Neuronal stem cell (in vitro differentiated cells): Measurements from ENCODE around the gene ZNF554.
A peak's percentile ranks its signal among the peaks of the same experiment; 100 is the strongest.

ENCODE experiments used
- DNase-seq: peaks from one replicate; pipeline ENCODE4 v3.0.0-alpha.2; 2013; ENCODE audit warnings: low spot score
- H2AFZ ChIP-seq: one replicate; pipeline ENCODE4 v1.6.1; 2013; ENCODE audit warnings: mild to moderate bottlenecking, low read length, inconsistent platforms
- H2AK5ac ChIP-seq: 2 replicates; pipeline ENCODE4 v1.6.1; 2013; ENCODE audit warnings: low read depth, mild to moderate bottlenecking, inconsistent platforms, low read length, moderate library complexity, mixed read lengths
- H2BK120ac ChIP-seq: 2 replicates; pipeline ENCODE4 v1.6.1; 2013; ENCODE audit warnings: low read depth, mild to moderate bottlenecking, inconsistent platforms, low read length, moderate library complexity, mixed read lengths
- H2BK12ac ChIP-seq: one replicate; pipeline ENCODE4 v1.6.1; 2013; ENCODE audit warnings: low read length, inconsistent platforms
- H2BK15ac ChIP-seq: 2 replicates; pipeline ENCODE4 v1.6.1; 2013; ENCODE audit warnings: mild to moderate bottlenecking, low read length, inconsistent platforms, mixed read lengths
- H2BK5ac ChIP-seq: one replicate; pipeline ENCODE4 v1.6.1; 2013; ENCODE audit warnings: inconsistent platforms, mild to moderate bottlenecking, low read length, moderate library complexity
- H3K14ac ChIP-seq: one replicate; pipeline ENCODE4 v1.6.1; 2013; ENCODE audit warnings: low read length, inconsistent platforms
- H3K18ac ChIP-seq: 2 replicates; pipeline ENCODE4 v1.6.1; 2013; ENCODE audit warnings: low read length, inconsistent platforms
- H3K23ac ChIP-seq: 2 replicates; pipeline ENCODE4 v1.6.1; 2013; ENCODE audit warnings: low read depth, mild to moderate bottlenecking, mixed read lengths, low read length, inconsistent platforms; ENCODE audit not compliant: poor library complexity
- H3K27ac ChIP-seq: replicated peaks from 3 replicates; pipeline ENCODE4 v1.5.1; 2013; ENCODE audit warnings: low read length, inconsistent platforms
- H3K27me3 ChIP-seq, 3 experiments: 2 replicates each; pipeline ENCODE4 v1.6.1; 2013; ENCODE audit warnings: low read length in 3 of 3, mild to moderate bottlenecking in 2 of 3, inconsistent platforms in 1 of 3, low read depth in 1 of 3, mixed read lengths in 1 of 3, moderate library complexity in 1 of 3; ENCODE audit not compliant: control insufficient read depth in 3 of 3, insufficient read depth in 3 of 3
- H3K36me3 ChIP-seq, 2 donors: replicated peaks in 1 of 2; 2 replicates each; pipeline ENCODE4 v1.6.1; 2013; ENCODE audit warnings: low read length in 2 of 2; ENCODE audit not compliant: control insufficient read depth in 2 of 2, insufficient read depth in 2 of 2
- H3K4ac ChIP-seq: 2 replicates; pipeline ENCODE4 v1.6.1; 2013; ENCODE audit warnings: inconsistent platforms, mild to moderate bottlenecking, low read length, moderate library complexity
- H3K4me1 ChIP-seq, 2 donors: 1 replicate in 1 of 2; 2 replicates in 1 of 2; pipeline ENCODE4 v1.6.1; 2013; ENCODE audit warnings: low read length in 2 of 2, low read depth in 1 of 2; ENCODE audit not compliant: control insufficient read depth in 2 of 2, insufficient read depth in 1 of 2
- H3K4me2 ChIP-seq: one replicate; pipeline ENCODE4 v1.6.1; 2013; ENCODE audit warnings: mild to moderate bottlenecking, low read length, inconsistent platforms; ENCODE audit not compliant: insufficient read depth, poor library complexity, severe bottlenecking
- H3K4me3 ChIP-seq, 2 donors: 2 replicates each; pipeline ENCODE4 v1.5.1; 2013; ENCODE audit warnings: low read length in 2 of 2, mild to moderate bottlenecking in 2 of 2, inconsistent platforms in 1 of 2, moderate library complexity in 1 of 2
- H3K79me1 ChIP-seq: one replicate; pipeline ENCODE4 v1.6.1; 2013; ENCODE audit warnings: low read depth, mild to moderate bottlenecking, inconsistent platforms, low read length, moderate library complexity
- H3K9ac ChIP-seq: one replicate; pipeline ENCODE4 v1.6.1; 2013; ENCODE audit warnings: mild to moderate bottlenecking, low read depth, low read length, inconsistent platforms; ENCODE audit not compliant: poor library complexity
- H3K9me3 ChIP-seq, 2 donors: replicated peaks in 1 of 2; 2 replicates each; pipeline versions ENCODE3 to v1.6.1; 2013; ENCODE audit warnings: low read length in 2 of 2, mild to moderate bottlenecking in 2 of 2, inconsistent platforms in 1 of 2, low read depth in 1 of 2, mixed read lengths in 1 of 2, moderate library complexity in 1 of 2; ENCODE audit not compliant: control insufficient read depth in 2 of 2, insufficient read depth in 1 of 2
- H4K8ac ChIP-seq: one replicate; pipeline ENCODE4 v1.6.1; 2013; ENCODE audit warnings: low read depth, mild to moderate bottlenecking, inconsistent platforms, low read length, moderate library complexity
- H4K91ac ChIP-seq: one replicate; pipeline ENCODE4 v1.6.1; 2013; ENCODE audit warnings: low read length, low read depth, mild to moderate bottlenecking, inconsistent platforms; ENCODE audit not compliant: poor library complexity
- WGBS, 2 donors: extraction: QIAGEN DNeasy Blood & Tissue Kit; methylation state at CpG; one replicate each; pipeline ENCODE4 v1.1.7; 2013; ENCODE audit warnings: missing lambda C conversion rate in 2 of 2, mixed read lengths in 1 of 2; ENCODE audit not compliant: insufficient read length in 2 of 2, insufficient replicate concordance in 1 of 2; ENCODE audit errors: extremely low coverage in 2 of 2; 5-methylcytosine and 5-hydroxymethylcytosine counted together

The ZNF554 gene

GRCh38 chr19:2798158-2798685, 21.4 kb upstream of the ZNF554 start:
- no peak overlapping the region for H3K27ac ChIP-seq
- no peak overlapping the region for H2AK5ac ChIP-seq
- H2BK12ac ChIP-seq = no peak overlapping the region
- no peak overlapping the region for H3K14ac ChIP-seq
- no peaks in the 10 kb centered on the region for H3K27me3 ChIP-seq
- no peak overlapping the region for H2BK120ac ChIP-seq
- no peak overlapping the region for H2AFZ ChIP-seq
- peaks cover 25% of the 10 kb centered on the region for H3K79me1 ChIP-seq
- no CpG with 5 or more reads among the region's 16 CpGs for WGBS, 2 donors
- no peak overlapping the region for H3K4me2 ChIP-seq
- no peak overlapping the region for H4K8ac ChIP-seq
- H3K18ac ChIP-seq = no peak overlapping the region
- no peak overlapping the region for H3K4me3 ChIP-seq
- no peak overlapping the region for H3K23ac ChIP-seq
- DNase-seq = no peak
- H2BK15ac ChIP-seq = no peak overlapping the region
- no peak overlapping the region for H3K4ac ChIP-seq
- H3K9ac ChIP-seq = no peak overlapping the region
- H3K9me3 ChIP-seq = no peaks in the 10 kb centered on the region
- no peaks in the 10 kb centered on the region for H3K4me1 ChIP-seq
- H4K91ac ChIP-seq = no peak overlapping the region
- H2BK5ac ChIP-seq = no peak overlapping the region
- H3K36me3 ChIP-seq = peaks cover 69 to 98% of the 10 kb centered on the region in 2 donors

DNA sequence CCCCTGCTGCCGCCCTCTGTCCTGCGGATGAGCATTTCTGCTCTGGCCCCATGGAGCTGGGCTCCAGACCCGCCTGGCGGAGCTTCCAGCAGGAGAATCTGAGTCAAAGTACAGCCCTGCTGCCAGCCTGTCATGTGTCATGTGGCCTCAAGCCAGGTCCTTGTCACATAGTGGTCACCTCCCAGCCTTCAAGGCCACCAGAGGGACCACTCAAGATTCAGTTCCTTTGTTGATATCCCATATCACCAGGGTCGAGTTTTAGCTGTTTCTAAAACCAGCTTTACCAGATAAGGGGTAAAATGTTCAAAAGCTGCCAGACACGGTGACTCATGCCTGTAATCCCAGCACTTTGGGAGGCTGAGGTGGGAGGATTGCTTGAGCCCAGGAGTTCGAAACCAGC, 20.9 kb upstream of the ZNF554 start:
- H4K91ac ChIP-seq = no peak overlapping the region
- H2BK120ac ChIP-seq = no peak overlapping the region
- H3K36me3 ChIP-seq = peaks cover 68 to 98% of the 10 kb centered on the region in 2 donors
- H3K79me1 ChIP-seq = peaks cover 28% of the 10 kb centered on the region
- H3K27ac ChIP-seq = no peak overlapping the region
- H3K9me3 ChIP-seq = no peaks in the 10 kb centered on the region
- H3K23ac ChIP-seq = no peak overlapping the region
- H3K4me1 ChIP-seq = no peaks in the 10 kb centered on the region
- no peak overlapping the region for H3K4ac ChIP-seq
- no peak overlapping the region for H2BK5ac ChIP-seq
- H3K18ac ChIP-seq = no peak overlapping the region
- no peak overlapping the region for H2BK12ac ChIP-seq
- H2BK15ac ChIP-seq = no peak overlapping the region
- no CpG with 5 or more reads among the region's 7 CpGs for WGBS, 2 donors
- no peak overlapping the region for H3K4me3 ChIP-seq
- H3K27me3 ChIP-seq = no peaks in the 10 kb centered on the region
- no peak overlapping the region for H3K4me2 ChIP-seq
- no peak overlapping the region for H4K8ac ChIP-seq
- no peak for DNase-seq
- no peak overlapping the region for H2AK5ac ChIP-seq
- no peak overlapping the region for H3K9ac ChIP-seq
- H3K14ac ChIP-seq = no peak overlapping the region
- H2AFZ ChIP-seq = no peak overlapping the region

GRCh38 chr19:2799273-2800020, 20.2 kb upstream of the ZNF554 start:
- no peak overlapping the region for H4K91ac ChIP-seq
- no peak overlapping the region for H3K27ac ChIP-seq
- H3K23ac ChIP-seq = no peak overlapping the region
- H3K4me1 ChIP-seq = no peaks in the 10 kb centered on the region
- no peak overlapping the region for H3K18ac ChIP-seq
- H3K36me3 ChIP-seq = peaks cover 65 to 98% of the 10 kb centered on the region in 2 donors
- H2BK12ac ChIP-seq = no peak overlapping the region
- H2AK5ac ChIP-seq = no peak overlapping the region
- H3K4me3 ChIP-seq = no peak overlapping the region
- H3K27me3 ChIP-seq = no peaks in the 10 kb centered on the region
- no CpG with 5 or more reads among the region's 41 CpGs for WGBS, 2 donors
- no peak overlapping the region for H2BK5ac ChIP-seq
- no peak overlapping the region for H2AFZ ChIP-seq
- DNase-seq = no peak
- H3K9me3 ChIP-seq = no peaks in the 10 kb centered on the region
- H4K8ac ChIP-seq = no peak overlapping the region
- no peak overlapping the region for H2BK120ac ChIP-seq
- H3K4me2 ChIP-seq = no peak overlapping the region
- no peak overlapping the region for H3K14ac ChIP-seq
- H2BK15ac ChIP-seq = no peak overlapping the region
- peak overlapping the region; percentile 21 for H3K9ac ChIP-seq
- H3K4ac ChIP-seq = no peak overlapping the region
- H3K79me1 ChIP-seq = peaks cover 27% of the 10 kb centered on the region

DNA sequence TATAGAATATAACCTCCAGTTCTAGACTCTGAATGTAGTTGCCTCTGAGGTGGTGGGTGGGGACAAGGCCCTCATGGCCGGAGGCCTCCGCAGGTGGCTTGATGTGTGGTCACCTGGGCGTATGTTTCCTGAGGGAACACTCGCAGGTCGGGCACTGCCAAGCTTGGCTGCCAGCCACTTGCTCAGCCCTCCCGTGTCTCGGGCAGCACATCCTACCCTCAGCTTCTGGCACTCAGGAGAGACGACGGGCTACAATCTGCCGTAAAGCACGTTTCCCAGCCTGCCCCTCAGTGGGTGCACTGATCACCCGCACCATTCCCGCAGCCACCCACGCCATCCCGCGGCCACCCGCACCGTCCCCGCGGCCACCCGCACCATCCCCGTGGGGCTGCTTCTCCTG, 19.2 kb upstream of the ZNF554 start:
- no peak overlapping the region for H2BK15ac ChIP-seq
- no CpG with 5 or more reads among the region's 22 CpGs for WGBS, 2 donors
- no peak overlapping the region for H2BK5ac ChIP-seq
- H3K9ac ChIP-seq = peak overlapping the region; percentile 63
- no peak overlapping the region for H3K27ac ChIP-seq
- peaks cover 25% of the 10 kb centered on the region for H3K79me1 ChIP-seq
- no peak overlapping the region for H3K4ac ChIP-seq
- no peak overlapping the region for H3K23ac ChIP-seq
- no peak overlapping the region for H3K4me2 ChIP-seq
- peak overlapping the region; percentile 46 for H2BK12ac ChIP-seq
- H2BK120ac ChIP-seq = no peak overlapping the region
- no peak for DNase-seq
- no peak overlapping the region for H4K8ac ChIP-seq
- no peaks in the 10 kb centered on the region for H3K27me3 ChIP-seq
- H2AFZ ChIP-seq = no peak overlapping the region
- H3K18ac ChIP-seq = no peak overlapping the region
- no peak overlapping the region for H2AK5ac ChIP-seq
- H3K14ac ChIP-seq = no peak overlapping the region
- no peaks in the 10 kb centered on the region for H3K4me1 ChIP-seq
- H3K9me3 ChIP-seq = no peaks in the 10 kb centered on the region
- H3K36me3 ChIP-seq = peaks cover 66 to 98% of the 10 kb centered on the region in 2 donors
- H4K91ac ChIP-seq = no peak overlapping the region
- H3K4me3 ChIP-seq = no peak overlapping the region
